ENCODE measurements around the gene FBLN2. TPM values are rescaled to one million over a fixed set of nuclear protein-coding genes. Genes with fewer than 3 reads are reported as not detected.

The FBLN2 gene
- total RNA-seq, 2 experiments from 2014 or later: 0.15 to 0.55 TPM

- POLR2A ChIA-PET: no interaction called here
- CTCF ChIA-PET: interaction anchor here (1.2 kb wide), 1 partner anchor 54 kb away, joined by 3 read pairs; no protein-coding TSS in a partner anchor
Observed at GRCh38 chr3:13594146-13594545, 45.2 kb downstream of the FBLN2 start.

- ChIA-PET POLR2A (no interaction called here), CTCF (no interaction called here)
Observed at GRCh38 chr3:13594991-13595421, 46.1 kb downstream of the FBLN2 start.

GRCh38 chr3:13595485-13595884 is 46.6 kb downstream of the FBLN2 start:
- CTCF ChIA-PET: no interaction called here
- POLR2A ChIA-PET: no interaction called here

- ChIA-PET CTCF (no interaction called here), POLR2A (no interaction called here)
Observed at GRCh38 chr3:13596426-13597205, 47.7 kb downstream of the FBLN2 start.

DNA sequence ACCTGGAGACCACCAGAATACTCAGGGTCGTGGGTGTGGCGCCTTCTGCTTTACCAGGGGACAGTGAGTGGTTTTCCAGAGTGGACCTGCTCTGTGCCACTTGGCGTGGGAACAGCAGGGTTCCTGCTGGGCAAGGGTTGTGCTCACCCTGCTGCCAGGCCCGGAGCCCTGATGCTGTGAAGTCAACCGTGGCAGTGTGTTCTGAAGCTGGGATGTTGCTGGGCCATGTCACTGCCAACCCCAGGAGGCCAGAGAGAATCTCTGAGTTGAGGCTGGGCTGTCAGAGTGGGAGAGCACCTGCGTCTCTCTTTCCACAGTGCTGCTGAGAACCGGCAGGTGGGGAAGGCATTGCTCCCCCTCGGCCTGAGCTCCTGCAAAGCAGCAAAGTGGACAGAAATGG is 48.7 kb downstream of the FBLN2 start:
- ChIA-PET POLR2A (no interaction called here), CTCF (no interaction called here)

GRCh38 chr3:13598201-13598600 is 49.3 kb downstream of the FBLN2 start:
- ChIA-PET POLR2A (no interaction called here), CTCF (no interaction called here)

GRCh38 chr3:13598926-13599886 is 50.3 kb downstream of the FBLN2 start:
- ChIA-PET POLR2A (no interaction called here), CTCF (no interaction called here)

DNA sequence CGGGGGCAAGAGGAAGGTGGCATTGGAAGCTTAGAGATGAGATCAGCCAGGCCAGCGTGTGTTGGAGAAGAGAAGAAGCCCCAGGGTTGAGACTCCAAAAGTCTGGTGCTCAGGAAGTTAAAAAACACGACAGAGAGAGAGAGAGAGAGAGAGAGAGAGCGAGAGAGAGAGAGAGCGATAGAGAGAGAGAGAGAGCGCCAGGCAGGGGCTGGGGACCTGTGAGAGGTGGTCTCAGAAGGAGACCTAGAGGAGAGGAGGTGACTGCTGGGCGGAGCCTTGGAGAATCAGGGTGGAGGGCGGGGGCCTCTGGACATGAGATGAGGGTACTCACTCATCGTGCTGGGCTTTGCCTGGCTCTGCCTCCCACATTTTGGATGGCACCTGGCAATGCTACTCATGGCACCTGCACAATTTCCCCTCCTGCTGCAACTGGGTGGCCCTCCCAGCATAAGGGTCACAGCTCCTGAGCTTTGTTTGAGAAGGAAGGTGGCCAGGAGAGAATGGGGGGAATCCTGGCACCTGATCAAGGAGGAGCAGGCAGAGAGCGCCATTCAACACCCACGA is 51.0 kb downstream of the FBLN2 start:
- POLR2A ChIA-PET: no interaction called here

DNA sequence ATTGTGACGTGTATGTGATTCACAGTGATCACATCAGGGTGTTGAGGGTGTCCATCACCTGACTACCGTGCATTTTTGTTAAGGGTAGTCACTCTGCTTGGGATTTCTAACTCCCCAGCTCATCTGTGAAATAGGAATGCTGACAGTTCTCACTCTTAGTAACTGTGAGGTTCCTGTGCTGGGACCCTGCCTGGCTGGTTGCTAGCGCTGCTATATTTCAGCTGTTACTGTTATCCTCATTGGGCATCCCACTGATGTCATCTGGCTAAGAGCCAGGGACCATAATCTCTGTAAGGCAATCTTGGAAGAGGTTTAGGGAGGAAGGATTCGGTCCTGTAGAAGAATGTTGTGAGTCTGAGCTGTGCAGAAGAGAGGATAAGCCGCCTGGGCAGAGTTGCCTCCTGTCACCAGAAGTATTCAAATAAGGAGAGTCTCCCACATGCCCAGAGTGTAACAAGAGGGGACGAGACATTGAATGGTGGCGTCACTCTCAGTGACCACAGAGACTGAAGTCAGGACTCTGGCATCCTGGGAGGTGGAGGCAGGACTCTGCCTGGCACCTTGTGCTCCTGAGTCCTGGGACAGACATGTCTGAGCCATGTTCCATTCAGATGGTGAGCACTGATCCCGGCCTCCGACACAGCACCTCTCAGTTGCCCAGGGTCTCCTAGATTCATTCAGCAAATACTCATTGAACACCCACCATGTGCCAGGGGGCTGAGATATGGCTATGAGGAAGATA is 52.2 kb downstream of the FBLN2 start:
- ChIA-PET POLR2A (no interaction called here), CTCF (no interaction called here)

More for the DNA sequence above, 51.0 kb downstream of the FBLN2 start:
- CTCF ChIA-PET: no interaction called here

DNA sequence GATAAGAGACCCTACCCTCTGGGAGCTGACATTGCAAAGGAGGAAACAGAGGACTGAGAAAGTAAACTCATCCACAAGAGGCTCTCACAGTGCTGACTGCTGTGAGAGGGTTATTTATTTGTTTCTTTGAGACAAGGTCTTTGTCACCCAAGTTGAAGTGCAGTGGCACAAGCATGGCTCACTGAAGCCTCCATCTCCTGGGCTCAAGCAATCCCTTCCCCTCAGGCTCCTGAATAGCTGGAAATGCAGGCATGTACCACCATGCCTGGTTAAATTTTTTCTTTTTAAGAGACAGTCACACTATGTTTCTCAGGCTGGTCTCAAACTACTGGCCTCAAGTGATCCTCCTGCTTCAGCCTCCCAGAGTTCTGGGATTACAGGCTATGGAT is 52.8 kb downstream of the FBLN2 start:
- CTCF ChIA-PET: no interaction called here
- POLR2A ChIA-PET: no interaction called here

DNA sequence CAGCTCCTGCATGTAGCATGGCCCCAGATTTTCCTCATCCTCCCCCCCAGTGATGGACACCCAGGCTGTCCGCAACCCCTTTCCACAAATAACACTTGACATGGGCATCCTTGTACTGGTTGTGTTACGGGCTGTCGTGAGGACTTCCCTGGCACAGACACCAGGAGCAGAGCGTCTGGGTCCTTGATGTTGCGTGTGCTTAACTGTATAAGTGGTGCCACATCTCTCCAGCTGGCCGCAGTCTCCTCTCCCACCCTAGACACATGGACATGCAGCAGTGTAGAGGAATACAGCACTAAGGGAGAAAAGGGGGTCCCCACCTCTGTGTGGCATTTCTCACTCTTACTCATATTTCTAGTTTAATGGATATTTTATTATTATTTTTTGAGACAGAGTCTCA is 56.6 kb downstream of the FBLN2 start:
- ChIA-PET CTCF (no interaction called here), POLR2A (no interaction called here)

GRCh38 chr3:13607821-13608597 is 59.1 kb downstream of the FBLN2 start:
- ChIA-PET CTCF (no interaction called here), POLR2A (no interaction called here)

DNA sequence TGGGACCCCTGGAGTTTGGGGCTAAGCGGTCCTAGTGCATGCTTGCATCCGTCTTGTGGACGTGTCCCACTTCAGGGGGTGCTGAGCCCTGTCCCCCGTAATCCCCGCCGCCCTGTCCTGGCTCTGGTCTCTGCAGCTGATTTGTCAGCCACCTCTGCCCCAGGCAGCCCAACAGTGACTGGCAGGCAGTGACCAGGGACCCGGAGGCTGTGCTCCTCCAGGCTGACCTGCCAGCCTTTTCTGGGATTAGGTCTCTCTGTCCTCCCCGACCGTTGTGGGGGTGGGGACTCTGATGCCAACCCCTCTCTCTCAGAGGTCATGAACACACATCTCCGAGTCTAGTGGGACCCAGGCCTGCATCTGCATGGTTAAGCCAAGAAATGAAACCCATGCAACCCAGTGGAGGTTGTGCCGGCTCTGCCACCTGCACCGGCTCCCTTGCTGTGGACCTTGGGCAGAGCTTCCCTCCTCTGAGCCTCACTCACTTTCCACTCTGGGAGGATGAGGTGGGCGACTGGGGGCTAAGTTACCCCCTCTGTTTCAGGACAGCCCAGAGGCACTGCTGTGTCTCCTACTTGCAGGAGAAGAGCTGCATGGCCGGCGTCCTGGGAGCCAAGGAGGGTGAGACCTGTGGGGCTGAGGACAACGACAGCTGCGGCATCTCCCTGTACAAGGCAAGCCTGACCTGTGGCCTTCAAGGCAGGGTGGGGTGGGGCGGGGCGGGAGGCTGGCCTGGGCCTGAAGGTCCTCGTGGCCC is 60.2 kb downstream of the FBLN2 start:
- ChIA-PET CTCF (interaction anchor here (0.6 kb wide), 1 partner anchor 123 kb away, joined by 3 read pairs; no protein-coding TSS in a partner anchor), POLR2A (no interaction called here)

DNA sequence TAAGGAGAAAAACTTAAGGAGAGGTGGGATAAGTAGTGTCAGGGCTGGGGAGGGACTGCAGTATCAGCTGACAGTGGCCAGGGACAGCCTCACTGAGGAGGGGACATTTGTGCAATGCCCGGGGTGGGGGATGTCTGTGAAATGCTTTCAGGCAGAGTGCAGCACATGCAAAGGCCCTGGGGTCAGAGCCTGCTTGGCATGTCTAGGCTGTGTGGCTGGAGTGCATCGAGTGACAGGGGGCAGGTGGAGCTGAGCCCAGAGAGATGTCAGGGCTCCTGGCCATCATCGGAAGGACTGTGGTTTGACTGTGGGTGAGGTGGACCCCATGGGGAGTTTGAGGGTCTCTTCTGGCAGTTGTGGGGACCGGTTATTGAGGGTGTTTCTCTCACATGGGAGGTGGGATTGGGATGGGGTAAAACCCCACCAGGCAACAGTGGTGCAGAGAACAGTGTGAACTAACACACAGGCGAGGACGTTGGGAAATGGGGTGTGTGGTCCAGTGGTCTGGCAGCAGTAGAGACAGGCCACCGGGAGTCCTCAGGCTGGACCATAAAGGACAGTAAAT is 61.2 kb downstream of the FBLN2 start:
- ChIA-PET POLR2A (no interaction called here), CTCF (no interaction called here)

DNA sequence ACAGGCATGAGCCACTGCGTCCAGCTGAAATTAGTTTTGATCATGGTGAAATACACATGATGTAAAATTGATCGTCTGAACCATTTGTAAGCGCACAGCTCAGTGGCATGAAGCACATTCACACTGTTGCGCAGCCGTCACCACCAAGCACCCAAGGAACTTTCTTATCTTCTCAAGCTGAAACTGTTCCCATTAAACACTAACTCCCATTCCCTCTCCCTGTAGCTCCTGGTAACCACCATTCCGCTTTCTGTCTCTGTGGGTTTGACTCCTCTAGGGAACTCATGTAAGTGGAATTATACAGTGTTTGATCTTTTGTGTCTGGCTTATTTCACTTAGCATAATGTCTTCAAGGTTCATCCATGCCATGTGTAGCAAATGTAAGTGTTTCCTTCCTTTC is 62.3 kb downstream of the FBLN2 start:
- POLR2A ChIA-PET: no interaction called here
- CTCF ChIA-PET: no interaction called here

- CTCF ChIA-PET: no interaction called here
- POLR2A ChIA-PET: no interaction called here
Observed at GRCh38 chr3:13612829-13613228, 63.9 kb downstream of the FBLN2 start.

DNA sequence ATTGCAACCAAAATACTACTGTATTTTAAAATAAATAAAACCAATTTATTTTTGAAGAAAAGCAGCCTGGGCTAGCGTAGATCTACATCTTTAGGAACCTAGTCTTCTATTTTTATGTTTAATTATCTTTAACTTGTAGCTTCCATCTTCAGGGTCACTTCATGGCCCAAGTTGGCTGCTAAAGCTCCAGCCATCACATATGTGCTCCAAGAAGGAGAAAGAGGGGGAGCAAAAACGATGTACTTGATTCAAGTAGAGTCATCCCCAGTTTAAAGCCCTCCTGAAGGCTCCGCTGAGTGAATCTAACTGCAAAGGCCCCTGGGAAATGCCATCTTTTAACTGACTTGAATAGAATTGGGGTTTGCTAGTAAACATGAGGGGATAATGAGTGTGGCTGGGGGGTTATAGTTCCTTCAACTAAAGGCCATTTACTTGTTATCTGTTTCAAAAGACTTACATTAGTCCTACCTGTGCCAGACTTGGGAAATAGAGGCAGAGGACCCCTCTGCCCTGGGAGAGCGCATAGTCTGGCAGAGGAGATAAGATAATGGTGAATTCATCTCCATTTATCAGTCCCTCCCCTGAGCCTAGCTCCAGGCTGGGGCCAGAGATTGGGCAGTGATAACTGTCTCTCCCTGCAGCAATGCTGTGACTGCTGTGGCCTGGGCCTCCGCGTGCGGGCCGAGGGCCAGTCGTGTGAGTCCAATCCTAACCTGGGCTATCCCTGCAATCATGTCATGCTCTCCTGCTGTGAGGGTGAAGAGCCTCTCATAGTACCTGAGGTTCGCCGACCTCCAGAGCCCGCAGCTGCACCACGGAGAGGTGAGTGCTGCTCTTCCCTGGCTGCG is 64.6 kb downstream of the FBLN2 start:
- ChIA-PET CTCF (no interaction called here), POLR2A (no interaction called here)

DNA sequence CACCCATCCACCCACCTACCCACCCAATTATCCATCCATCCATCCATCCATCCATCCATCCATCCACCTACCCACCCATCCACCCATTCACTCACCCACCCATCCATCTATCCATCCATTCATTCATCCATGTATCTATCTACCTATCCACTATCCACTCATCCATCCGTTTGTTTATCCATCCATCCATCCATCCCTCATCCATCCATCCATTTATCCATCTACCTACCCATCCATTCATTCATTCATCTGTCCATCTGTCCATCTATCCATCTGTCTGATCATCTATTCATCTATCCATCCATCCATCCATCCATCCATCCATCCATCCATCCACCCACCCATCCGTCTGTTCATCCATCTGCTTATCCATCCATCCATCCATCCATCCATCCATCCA is 65.7 kb downstream of the FBLN2 start:
- ChIA-PET POLR2A (no interaction called here), CTCF (no interaction called here)
